Measurements from ENCODE around the gene ASAH2. TPM values are rescaled to one million over a fixed set of nuclear protein-coding genes. Genes with fewer than 3 reads are reported as not detected.

The ASAH2 gene
- total RNA-seq, result 0.36 and 0.59 TPM in 2 replicates

GRCh38 chr10:50251394-50251793, at the start of gene ASAH2:
Gene ASAH2 (minus strand): TSS chr10:50251516. CDS start chr10:50248610, 2,906 bp downstream.
- DNase-seq (ENCODE audit: insufficient read length, low spot score, missing footprints), result no peak
- no peaks in the 10 kb centered on the region for H3K4me1 ChIP-seq (ENCODE audit: insufficient read depth, low read length)

GRCh38 chr10:50299948-50300669, 48.8 kb upstream of the ASAH2 start:
- H3K36me3 ChIP-seq (ENCODE audit: insufficient read depth, low read length), result no peaks in the 10 kb centered on the region
- no peak for DNase-seq (ENCODE audit: insufficient read length, low spot score, missing footprints)
- H3K9me3 ChIP-seq (ENCODE audit: low read depth, low read length), result no peaks in the 10 kb centered on the region
- H2AFZ ChIP-seq (ENCODE audit: low read length), result no peak overlapping the region
- no peak overlapping the region for H3K27ac ChIP-seq (ENCODE audit: low read depth, low read length)
- no peak overlapping the region for H3K4me2 ChIP-seq (ENCODE audit: insufficient read depth, low read length)
- no peaks in the 10 kb centered on the region for H3K27me3 ChIP-seq (ENCODE audit: insufficient read depth, low read length)
- no peak for TF ChIP-seq CTCF (IDR thresholded peaks at IDR 0.05; ENCODE audit: extremely low read depth, low read depth, low read length)
- H3K79me2 ChIP-seq (ENCODE audit: insufficient read depth, low read length), result no peaks in the 10 kb centered on the region
- H3K4me1 ChIP-seq (ENCODE audit: insufficient read depth, low read length), result no peaks in the 10 kb centered on the region
- H4K20me1 ChIP-seq (ENCODE audit: insufficient read depth, low read length), result no peaks in the 10 kb centered on the region
- H3K4me3 ChIP-seq (ENCODE audit: insufficient read depth, low read length), result no peak overlapping the region

More at GRCh38 chr10:50251394-50251793, at the start of gene ASAH2:
- Histone ChIP-seq H3K79me2 (ENCODE audit: insufficient read depth, low read length) (no peaks in the 10 kb centered on the region), H3K27me3 (ENCODE audit: insufficient read depth, low read length) (peaks cover 47% of the 10 kb centered on the region), H3K9me3 (ENCODE audit: low read depth, low read length) (no peaks in the 10 kb centered on the region), H2AFZ (ENCODE audit: low read length) (no peak within 1 kb of the TSS), H3K27ac (ENCODE audit: low read depth, low read length) (no peak within 1 kb of the TSS), H3K4me3 (ENCODE audit: insufficient read depth, low read length) (no peak within 1 kb of the TSS), H4K20me1 (ENCODE audit: insufficient read depth, low read length) (no peaks in the 10 kb centered on the region), H3K4me2 (ENCODE audit: insufficient read depth, low read length) (no peak within 1 kb of the TSS), H3K36me3 (ENCODE audit: insufficient read depth, low read length) (no peaks in the 10 kb centered on the region)
- TF ChIP-seq CTCF (IDR thresholded peaks at IDR 0.05; ENCODE audit: extremely low read depth, low read depth, low read length), result no peak

- Histone ChIP-seq H3K4me3 (ENCODE audit: insufficient read depth, low read length) (no peak overlapping the region), H3K27ac (ENCODE audit: low read depth, low read length) (no peak overlapping the region), H2AFZ (ENCODE audit: low read length) (no peak overlapping the region), H4K20me1 (ENCODE audit: insufficient read depth, low read length) (no peaks in the 10 kb centered on the region), H3K36me3 (ENCODE audit: insufficient read depth, low read length) (no peaks in the 10 kb centered on the region), H3K4me2 (ENCODE audit: insufficient read depth, low read length) (no peak overlapping the region), H3K9me3 (ENCODE audit: low read depth, low read length) (no peaks in the 10 kb centered on the region), H3K4me1 (ENCODE audit: insufficient read depth, low read length) (no peaks in the 10 kb centered on the region), H3K79me2 (ENCODE audit: insufficient read depth, low read length) (no peaks in the 10 kb centered on the region), H3K27me3 (ENCODE audit: insufficient read depth, low read length) (no peaks in the 10 kb centered on the region)
- DNase-seq (ENCODE audit: insufficient read length, low spot score, missing footprints), result no peak
- TF ChIP-seq CTCF (IDR thresholded peaks at IDR 0.05; ENCODE audit: extremely low read depth, low read depth, low read length), result no peak
These were observed 44.1 kb upstream of the ASAH2 start for GRCh38 chr10:50295367-50295766.

- Histone ChIP-seq H3K27me3 (ENCODE audit: insufficient read depth, low read length) (no peaks in the 10 kb centered on the region), H3K36me3 (ENCODE audit: insufficient read depth, low read length) (no peaks in the 10 kb centered on the region), H3K4me2 (ENCODE audit: insufficient read depth, low read length) (no peak overlapping the region), H4K20me1 (ENCODE audit: insufficient read depth, low read length) (no peaks in the 10 kb centered on the region), H3K27ac (ENCODE audit: low read depth, low read length) (no peak overlapping the region), H2AFZ (ENCODE audit: low read length) (no peak overlapping the region), H3K4me3 (ENCODE audit: insufficient read depth, low read length) (no peak overlapping the region), H3K79me2 (ENCODE audit: insufficient read depth, low read length) (no peaks in the 10 kb centered on the region), H3K9me3 (ENCODE audit: low read depth, low read length) (no peaks in the 10 kb centered on the region), H3K4me1 (ENCODE audit: insufficient read depth, low read length) (no peaks in the 10 kb centered on the region)
- TF ChIP-seq CTCF (IDR thresholded peaks at IDR 0.05; ENCODE audit: extremely low read depth, low read depth, low read length), result no peak
- no peak for DNase-seq (ENCODE audit: insufficient read length, low spot score, missing footprints)
These were observed 43.3 kb upstream of the ASAH2 start for GRCh38 chr10:50294582-50294981.

Measured in osteoblast (primary cell).